Psoas muscle (tissue), 8 donors: ENCODE measurements around the gene GNA15. TPM values are rescaled to one million over a fixed set of nuclear protein-coding genes. Genes with fewer than 3 reads are reported as not detected.

ENCODE experiments used
- ATAC-seq, 4 donors: fragments of 200-7000 bp; cut with Tn5 transposase; one replicate each; pipeline ENCODE4 v1.9.1; 2020; ENCODE audit warnings: moderate library complexity in 3 of 4, mild to moderate bottlenecking in 2 of 4
- DNase-seq, 2 donors: peaks; one replicate each; pipeline ENCODE4 v3.0.0-alpha.2; 2020
- H3K27ac ChIP-seq: fragments of 200-600 bp; one replicate; pipeline ENCODE4 v1.8.0; 2022
- H3K27me3 ChIP-seq, 3 donors: fragments of 200-600 bp in 1 of 3; one replicate each; pipeline versions ENCODE4 v1.6.1 to v1.8.0; 2013 to 2022; ENCODE audit warnings: low read length in 2 of 3, mild to moderate bottlenecking in 2 of 3, moderate library complexity in 1 of 3; ENCODE audit not compliant: insufficient read depth in 3 of 3
- H3K36me3 ChIP-seq, 2 donors: fragments of 200-600 bp in 1 of 2; one replicate each; pipeline versions ENCODE4 v1.6.1 to v1.8.0; 2013 to 2022; ENCODE audit warnings: low read depth in 1 of 2, mild to moderate bottlenecking in 1 of 2, moderate library complexity in 1 of 2; ENCODE audit not compliant: insufficient read depth in 1 of 2
- H3K4me1 ChIP-seq: fragments of 200-600 bp; one replicate; pipeline ENCODE4 v1.8.0; 2022
- H3K4me3 ChIP-seq: fragments of 200-600 bp; one replicate; pipeline ENCODE4 v1.8.0; 2022; ENCODE audit warnings: mild to moderate bottlenecking
- H3K9me3 ChIP-seq: fragments of 200-600 bp; one replicate; pipeline ENCODE4 v1.8.0; 2022
- CTCF ChIP-seq: fragments of 200-600 bp; IDR thresholded peaks from one replicate; pipeline ENCODE4 v1.8.0; 2022; ENCODE audit warnings: antibody characterized with exemption
- WGBS, 3 donors: extraction: QIAGEN DNeasy Blood & Tissue Kit; methylation state at CpG; one replicate each; pipeline versions ENCODE4 v1.1.6 to v1.1.7; 2013; 5-methylcytosine and 5-hydroxymethylcytosine counted together
- intact Hi-C, 2 donors: fragments of 100-400 bp; cut with DNase I; formaldehyde crosslinking; loops; one replicate each; pipeline versions ENCODE4 v1.11.0 to v1.14.2; 2022
- polyA plus RNA-seq, 3 donors: library from polyadenylated mRNA; stranded (reverse); fragments of 200-250 nt; gene quantifications; one replicate each; pipeline ENCODE4 v1.2.3, GENCODE V29; 2013
- total RNA-seq, 4 donors: library from RNA; stranded (reverse); fragmentation: NEBNext Ultra II Directional in 2 of 4; extraction: Animal tissue kit (Norgen Biotek cat#: 25700) in 2 of 4; gene quantifications; one replicate each; pipeline versions ENCODE4 v1.2.1 to v1.2.4, GENCODE V29; 2021 to 2023
- donor health status: healthy with polysubstance abuse.
- donor health status: DM: no; HTN: no; CAD: no; lungs with moderate emphysema.
- donor health status: Bipolar disorder and iron deficiency.
- donor health status: healthy.
- donor health status: DM: yes; HTN: yes; CAD: no.
- donor health status: DM: no; HTN: no; CAD: no.
- donor health status: DM: no; HTN: no; CAD: no.
- donor health status: DM: yes; HTN: yes; CAD: no.

The GNA15 gene
- total and polyA plus RNA-seq, 7 donors, result 0.18 to 1.9 (median 0.91) TPM

GRCh38 chr19:3148503-3148902, 12.7 kb downstream of the GNA15 start:
- WGBS, 3 donors, result 79 to 82% (median 80%) methylated on average over 20 of the region's 20 CpGs
- no peaks in the 10 kb centered on the region for H3K4me1 ChIP-seq
- no peak for TF ChIP-seq CTCF
- ATAC-seq, result no peak
- DNase-seq, result no peak
- H3K36me3 ChIP-seq, result no peaks in the 10 kb centered on the region
- peaks cover 0 to 18% (median 4%) of the 10 kb centered on the region in 3 donors for H3K27me3 ChIP-seq
- no peak overlapping the region for H3K27ac ChIP-seq
- H3K4me3 ChIP-seq, result no peak overlapping the region
- intact Hi-C loops, result no loop called here
- no peaks in the 10 kb centered on the region for H3K9me3 ChIP-seq

DNA sequence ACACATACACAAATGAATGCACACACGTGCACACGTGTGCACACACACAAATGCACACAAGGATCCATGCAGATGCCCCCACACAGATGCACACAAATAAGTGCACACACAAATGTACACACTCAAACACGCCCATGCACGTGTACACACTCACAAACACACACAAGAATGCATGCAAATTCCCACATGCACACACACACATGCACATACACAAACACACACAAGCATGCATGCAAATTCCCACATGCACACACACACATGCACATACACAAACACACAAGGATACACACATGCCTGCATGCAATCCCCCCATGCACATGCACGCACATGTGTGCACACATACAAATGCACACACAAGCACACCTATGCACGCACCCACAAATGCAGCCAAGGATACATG, 13.3 kb downstream of the GNA15 start:
- Histone ChIP-seq H3K27ac (no peak overlapping the region), H3K9me3 (no peaks in the 10 kb centered on the region), H3K4me1 (no peaks in the 10 kb centered on the region), H3K27me3 (peaks cover 0 to 18% (median 4%) of the 10 kb centered on the region in 3 donors), H3K36me3 (no peaks in the 10 kb centered on the region), H3K4me3 (no peak overlapping the region)
- TF ChIP-seq CTCF, result no peak
- intact Hi-C loops, result no loop called here
- ATAC-seq (no peak), DNase-seq (no peak)
- 88 to 93% (median 89%) methylated on average over 6 of the region's 6 CpGs for WGBS, 3 donors

DNA sequence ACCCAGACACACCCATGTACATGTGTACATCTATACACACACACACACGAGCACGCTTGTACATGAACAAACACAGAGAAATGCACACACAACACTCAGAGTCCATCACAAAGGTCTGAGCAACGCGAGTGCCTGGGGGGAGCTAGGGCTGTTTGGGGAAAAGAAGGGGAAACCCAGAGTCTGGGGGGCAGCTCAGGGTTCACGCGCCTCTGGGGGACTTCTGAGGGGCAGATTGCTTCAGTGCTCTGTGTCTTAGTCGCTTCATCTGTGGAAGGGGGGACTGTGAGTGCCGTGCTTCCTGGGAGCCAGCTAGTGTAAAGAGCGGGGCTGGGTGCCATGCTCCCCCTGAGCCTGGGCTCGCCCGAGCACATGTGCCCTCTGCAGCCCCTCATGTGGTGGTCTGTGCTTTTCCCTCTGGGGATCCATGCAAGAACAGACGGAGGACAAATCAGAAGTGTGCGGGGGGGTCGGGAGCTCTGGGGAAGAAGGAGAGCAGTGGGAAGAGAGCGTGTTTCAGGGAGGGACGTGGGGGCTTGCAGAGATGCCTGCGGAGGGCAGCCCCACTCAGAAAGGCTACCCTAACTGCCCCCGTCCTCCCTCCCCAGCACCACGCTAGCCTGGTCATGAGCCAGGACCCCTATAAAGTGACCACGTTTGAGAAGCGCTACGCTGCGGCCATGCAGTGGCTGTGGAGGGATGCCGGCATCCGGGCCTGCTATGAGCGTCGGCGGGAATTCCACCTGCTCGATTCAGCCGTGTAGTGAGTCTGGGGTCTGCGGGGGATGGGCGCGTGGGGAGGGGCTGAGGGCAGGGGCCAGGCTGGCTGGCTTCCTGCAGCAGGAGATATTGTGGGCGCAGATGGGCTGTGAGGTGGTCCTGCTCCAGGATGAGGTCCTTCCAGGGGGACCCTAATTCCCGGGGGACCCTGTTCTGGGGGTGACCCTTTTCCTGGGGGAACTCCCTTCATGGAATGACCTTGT, 14.0 kb downstream of the GNA15 start:
- ATAC-seq (no peak), DNase-seq (no peak)
- no peak overlapping the region for H3K27ac ChIP-seq
- no peaks in the 10 kb centered on the region for H3K9me3 ChIP-seq
- 39 to 48% (median 42%) methylated on average over 35 of the region's 35 CpGs for WGBS, 3 donors
- no peaks in the 10 kb centered on the region for H3K36me3 ChIP-seq
- intact Hi-C loops, result no loop called here
- peaks cover 0 to 18% (median 4%) of the 10 kb centered on the region in 3 donors for H3K27me3 ChIP-seq
- no peak overlapping the region for H3K4me3 ChIP-seq
- no peaks in the 10 kb centered on the region for H3K4me1 ChIP-seq
- no peak for TF ChIP-seq CTCF

DNA sequence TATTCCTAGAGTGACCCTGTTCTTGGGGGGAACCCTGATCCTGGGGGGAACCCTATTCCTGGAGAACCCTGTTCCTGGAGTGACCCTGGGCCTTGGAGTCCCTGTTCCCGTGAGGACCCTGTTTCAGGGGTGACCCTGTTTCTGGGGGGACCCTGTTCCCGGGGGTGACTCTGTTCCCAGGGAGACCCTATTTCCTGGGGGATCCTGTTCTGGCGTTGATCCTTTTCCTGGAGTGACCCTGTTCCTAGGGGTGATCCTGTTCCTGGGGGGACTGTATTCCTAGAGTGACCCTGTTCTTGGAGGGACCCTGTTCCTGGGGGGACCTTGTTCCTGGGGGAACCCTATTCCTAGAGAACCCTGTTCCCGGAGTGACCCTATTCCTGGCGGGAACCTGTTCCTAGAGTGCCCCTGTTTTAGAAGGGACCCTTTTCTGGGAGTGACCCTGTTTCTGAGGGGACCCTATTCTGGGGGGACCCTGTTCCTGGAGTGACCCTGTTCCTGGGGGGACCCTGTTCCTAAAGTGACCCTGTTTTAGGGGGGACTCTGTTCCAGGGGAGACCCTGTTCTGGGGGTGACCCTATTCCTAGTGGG, 15.0 kb downstream of the GNA15 start:
- intact Hi-C loops, result no loop called here
- Histone ChIP-seq H3K9me3 (no peaks in the 10 kb centered on the region), H3K36me3 (no peaks in the 10 kb centered on the region), H3K4me3 (no peak overlapping the region), H3K27me3 (peaks cover 0 to 18% (median 4%) of the 10 kb centered on the region in 3 donors), H3K27ac (no peak overlapping the region), H3K4me1 (no peaks in the 10 kb centered on the region)
- WGBS, 3 donors, result 69 to 76% (median 71%) methylated on average over 5 of the region's 5 CpGs
- DNase-seq (no peak), ATAC-seq (no peak)
- TF ChIP-seq CTCF, result no peak
